D721Med (cell line): Measurements from ENCODE around the gene KL.

Experiments used
- DNase-seq: peaks from one replicate; pipeline ENCODE4 v3.0.0; 2011; ENCODE audit warnings: low spot score; ENCODE audit not compliant: insufficient read length
- FAIRE-seq: peaks from 2 replicates; lab custom pipeline; 2011; peaks lifted over from hg19 to GRCh38; lab: Jason Lieb, UNC
- TF ChIP-seq, protein P1 (sequence below): IDR thresholded peaks from 2 replicates; pipeline ENCODE4 v1.5.1; 2012; ENCODE audit warnings: mild to moderate bottlenecking, control low read depth; ENCODE audit not compliant: insufficient read depth; ENCODE audit errors: missing control alignments

KL gene

GRCh38 chr13:33069365-33069764 is 53.1 kb downstream of the KL start:
- TF ChIP-seq, protein P1, sequence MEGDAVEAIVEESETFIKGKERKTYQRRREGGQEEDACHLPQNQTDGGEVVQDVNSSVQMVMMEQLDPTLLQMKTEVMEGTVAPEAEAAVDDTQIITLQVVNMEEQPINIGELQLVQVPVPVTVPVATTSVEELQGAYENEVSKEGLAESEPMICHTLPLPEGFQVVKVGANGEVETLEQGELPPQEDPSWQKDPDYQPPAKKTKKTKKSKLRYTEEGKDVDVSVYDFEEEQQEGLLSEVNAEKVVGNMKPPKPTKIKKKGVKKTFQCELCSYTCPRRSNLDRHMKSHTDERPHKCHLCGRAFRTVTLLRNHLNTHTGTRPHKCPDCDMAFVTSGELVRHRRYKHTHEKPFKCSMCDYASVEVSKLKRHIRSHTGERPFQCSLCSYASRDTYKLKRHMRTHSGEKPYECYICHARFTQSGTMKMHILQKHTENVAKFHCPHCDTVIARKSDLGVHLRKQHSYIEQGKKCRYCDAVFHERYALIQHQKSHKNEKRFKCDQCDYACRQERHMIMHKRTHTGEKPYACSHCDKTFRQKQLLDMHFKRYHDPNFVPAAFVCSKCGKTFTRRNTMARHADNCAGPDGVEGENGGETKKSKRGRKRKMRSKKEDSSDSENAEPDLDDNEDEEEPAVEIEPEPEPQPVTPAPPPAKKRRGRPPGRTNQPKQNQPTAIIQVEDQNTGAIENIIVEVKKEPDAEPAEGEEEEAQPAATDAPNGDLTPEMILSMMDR: no peak
- FAIRE-seq (no peak), DNase-seq (no peak)

DNA sequence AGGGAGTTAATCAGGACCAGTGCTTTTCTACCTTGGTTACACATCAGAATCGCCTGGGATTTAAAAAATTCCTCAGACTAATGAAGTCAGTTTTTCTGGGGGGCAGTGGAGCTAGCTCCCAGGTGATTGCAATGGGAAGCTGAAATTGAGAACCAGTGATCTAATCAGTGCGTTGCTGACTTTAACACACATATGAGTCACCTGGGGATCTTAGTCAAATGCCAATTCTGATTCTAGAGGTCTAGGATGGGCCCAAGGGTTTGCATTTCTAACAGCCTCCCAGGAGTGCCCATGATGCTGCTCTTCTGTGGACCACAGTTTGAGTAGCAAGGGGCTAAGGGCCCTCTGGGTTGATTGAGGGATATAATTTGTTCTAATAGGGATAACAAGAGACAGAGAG is 54.5 kb downstream of the KL start:
- no peak for DNase-seq
- TF ChIP-seq, protein P1: no peak
- FAIRE-seq: no peak

DNA sequence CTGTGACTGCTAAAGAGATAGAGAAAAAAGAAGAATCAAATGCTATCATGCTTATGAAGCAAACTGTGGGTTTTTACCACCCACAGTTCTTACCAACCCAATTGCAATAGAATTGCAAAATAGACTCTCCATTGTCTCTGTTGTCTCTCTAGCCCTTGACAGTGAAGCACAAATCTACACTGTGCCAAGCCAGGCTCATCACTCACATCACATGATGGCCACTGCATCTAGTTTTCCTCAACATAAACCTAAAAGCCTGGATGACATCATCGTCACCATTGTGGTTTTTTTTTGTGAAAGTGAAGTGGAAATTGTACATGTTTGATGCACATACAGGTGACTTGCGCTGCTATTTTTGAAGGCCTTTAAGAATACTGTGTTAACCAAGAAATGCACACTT is 56.1 kb downstream of the KL start:
- TF ChIP-seq, protein P1: no peak
- DNase-seq (no peak), FAIRE-seq (no peak)

DNA sequence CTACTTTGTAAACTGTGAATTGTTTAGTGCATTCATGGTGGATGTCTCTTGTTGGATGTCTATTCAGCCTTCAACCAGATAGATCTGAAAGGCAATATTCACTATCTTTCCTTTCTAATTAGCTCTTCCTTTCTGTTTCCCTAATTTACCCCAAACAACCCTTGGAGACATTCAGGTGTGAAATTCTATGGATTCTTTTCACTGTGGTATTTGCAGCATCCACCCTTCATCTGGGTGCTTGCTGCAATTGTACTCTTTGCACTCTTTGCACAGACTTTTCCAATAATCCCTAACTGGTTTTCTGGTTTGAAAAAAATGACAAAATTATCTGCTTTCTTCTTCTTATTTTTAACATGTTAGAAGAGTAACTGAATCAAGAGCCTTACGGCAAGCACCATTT is 56.5 kb downstream of the KL start:
- no peak for FAIRE-seq
- TF ChIP-seq, protein P1: no peak

DNA sequence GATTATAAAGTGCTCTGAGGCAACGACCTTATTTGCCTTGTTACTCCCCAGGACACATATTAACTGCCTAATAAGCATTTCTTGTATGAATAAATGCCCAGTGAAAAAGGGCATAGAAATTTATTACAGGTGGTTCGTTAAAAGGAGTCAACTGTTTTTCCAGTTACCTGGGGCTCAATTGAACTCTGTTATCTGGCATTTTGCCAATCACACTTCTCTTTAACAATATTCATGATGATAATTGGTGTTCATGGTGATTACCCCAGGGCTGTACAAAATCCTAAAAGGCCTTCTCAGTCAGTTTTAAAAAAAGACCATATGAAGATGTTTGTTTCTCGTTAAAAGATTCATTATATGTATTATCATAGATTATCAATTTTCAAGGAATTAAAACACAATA is 57.1 kb downstream of the KL start:
- DNase-seq (no peak), FAIRE-seq (no peak)
- TF ChIP-seq, protein P1: no peak

More for the DNA sequence above, 56.5 kb downstream of the KL start:
- no peak for DNase-seq

GRCh38 chr13:33076001-33076992 is 60.1 kb downstream of the KL start:
- FAIRE-seq (no peak), DNase-seq (no peak)
- TF ChIP-seq, protein P1: no peak

DNA sequence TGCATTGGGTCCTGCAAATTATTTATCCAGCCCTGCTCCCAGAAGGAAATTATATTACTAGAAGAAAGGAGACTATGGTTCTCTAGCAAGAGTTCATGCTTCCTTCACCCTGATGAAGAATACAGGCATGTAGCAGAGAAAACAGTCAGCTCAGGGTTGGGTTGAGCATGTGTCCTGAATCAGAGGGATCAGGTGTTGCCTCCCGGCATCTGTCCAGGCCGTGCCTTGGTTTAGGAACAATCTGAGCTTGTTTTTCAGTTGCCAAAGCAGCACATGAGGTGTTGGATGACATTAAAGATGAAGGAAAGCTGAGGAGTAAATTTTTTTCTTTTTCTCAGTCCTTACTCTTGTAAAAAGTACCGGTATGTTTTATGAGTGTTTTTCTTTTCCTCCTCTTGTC is 62.0 kb downstream of the KL start:
- FAIRE-seq (no peak), DNase-seq (no peak)

More for the DNA sequence above, 62.0 kb downstream of the KL start:
- TF ChIP-seq, protein P1: no peak
